HG03439 (cell line): ENCODE measurements around the gene SEMA5A.
"Not testable (repeated sequence)": the region's sequence is repeated elsewhere in the genome, so short reads cannot be mapped to it uniquely, and the experiment has no call there.

Experiments used
- ATAC-seq: cut with Tn5 transposase; IDR thresholded peaks from one replicate; pipeline ENCODE4 v1.9.1; 2021; ENCODE audit warnings: mild to moderate bottlenecking, moderate library complexity; ENCODE audit not compliant: unreplicated experiment

The SEMA5A gene

GRCh38 chr5:9401786-9402472, 143.9 kb downstream of the SEMA5A start:
- ATAC-seq = no peak

GRCh38 chr5:9399783-9400182, 146.1 kb downstream of the SEMA5A start:
- not testable (repeated sequence) for ATAC-seq

- no peak for ATAC-seq
Observed at GRCh38 chr5:9399094-9399493, 146.8 kb downstream of the SEMA5A start.

GRCh38 chr5:9398227-9398626, 147.6 kb downstream of the SEMA5A start:
- no peak for ATAC-seq

- ATAC-seq = no peak
Observed at GRCh38 chr5:9396285-9396770, 149.5 kb downstream of the SEMA5A start.

- ATAC-seq = no peak
Observed at GRCh38 chr5:9395706-9396105, 150.2 kb downstream of the SEMA5A start.

GRCh38 chr5:9394221-9394620, 151.7 kb downstream of the SEMA5A start:
- ATAC-seq = no peak

GRCh38 chr5:9392625-9393024, 153.2 kb downstream of the SEMA5A start:
- no peak for ATAC-seq

- no peak for ATAC-seq
Observed at GRCh38 chr5:9391080-9391479, 154.8 kb downstream of the SEMA5A start.

GRCh38 chr5:9390113-9390512, 155.8 kb downstream of the SEMA5A start:
- ATAC-seq = no peak

- ATAC-seq = no peak
Observed at GRCh38 chr5:9388941-9389674, 156.8 kb downstream of the SEMA5A start.

GRCh38 chr5:9387879-9388278, 158.0 kb downstream of the SEMA5A start:
- ATAC-seq = no peak

- no peak for ATAC-seq
Observed at GRCh38 chr5:9386945-9387344, 158.9 kb downstream of the SEMA5A start.

- ATAC-seq = no peak
Observed at GRCh38 chr5:9382522-9382921, 163.4 kb downstream of the SEMA5A start.

GRCh38 chr5:9381464-9381863, 164.4 kb downstream of the SEMA5A start:
- peak; percentile 85 for ATAC-seq

- no peak for ATAC-seq
Observed at GRCh38 chr5:9380109-9380508, 165.8 kb downstream of the SEMA5A start.

GRCh38 chr5:9376363-9377117, 169.3 kb downstream of the SEMA5A start:
- ATAC-seq = no peak

GRCh38 chr5:9375756-9376155, 170.1 kb downstream of the SEMA5A start:
- no peak for ATAC-seq

- no peak for ATAC-seq
Observed at GRCh38 chr5:9374025-9374424, 171.8 kb downstream of the SEMA5A start.

GRCh38 chr5:9373571-9373970, 172.3 kb downstream of the SEMA5A start:
- ATAC-seq = no peak

- ATAC-seq = no peak
Observed at GRCh38 chr5:9370256-9370655, 175.6 kb downstream of the SEMA5A start.

- no peak for ATAC-seq
Observed at GRCh38 chr5:9365512-9365911, 180.4 kb downstream of the SEMA5A start.
